GM19238 (cell line): ENCODE measurements around the gene C3orf22.
A peak's percentile ranks its signal among the peaks of the same experiment; 100 is the strongest.
"Not testable (repeated sequence)": the region's sequence is repeated elsewhere in the genome, so short reads cannot be mapped to it uniquely, and the experiment has no call there.

Experiments
- DNase-seq: peaks from one replicate; pipeline ENCODE4 v3.0.0; 2011; ENCODE audit warnings: low spot score; ENCODE audit not compliant: insufficient read length

The C3orf22 gene

DNA sequence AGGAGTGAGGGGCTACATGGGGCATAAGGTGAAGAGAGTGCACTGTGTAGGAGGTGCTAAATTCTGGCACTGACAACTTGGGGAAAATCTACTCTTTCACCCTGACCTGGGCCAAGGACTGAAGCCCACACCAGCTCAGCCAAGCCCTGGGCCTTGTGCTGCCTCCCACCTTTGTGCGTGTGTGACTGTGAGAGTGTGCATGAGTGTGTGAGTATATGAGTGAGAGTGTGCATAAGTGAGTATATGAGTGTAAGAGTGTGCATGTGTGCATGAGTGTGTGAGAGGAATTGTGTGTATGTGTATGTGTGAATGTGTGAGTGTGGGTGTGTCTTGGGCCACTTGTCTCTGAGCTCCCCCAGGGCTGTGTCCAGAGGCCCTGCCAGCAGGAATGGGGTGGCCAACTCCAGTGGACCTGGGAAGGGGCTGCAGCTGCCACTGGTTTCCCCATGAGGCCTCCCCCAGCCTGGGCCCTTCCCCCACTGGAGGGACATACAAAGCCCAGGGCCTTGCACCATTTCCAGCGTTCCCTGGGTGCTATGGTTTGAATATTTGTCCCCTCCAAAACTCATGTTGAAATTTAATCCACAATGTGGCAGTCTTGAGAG, 15.2 kb downstream of the C3orf22 start:
- DNase-seq = no peak

DNA sequence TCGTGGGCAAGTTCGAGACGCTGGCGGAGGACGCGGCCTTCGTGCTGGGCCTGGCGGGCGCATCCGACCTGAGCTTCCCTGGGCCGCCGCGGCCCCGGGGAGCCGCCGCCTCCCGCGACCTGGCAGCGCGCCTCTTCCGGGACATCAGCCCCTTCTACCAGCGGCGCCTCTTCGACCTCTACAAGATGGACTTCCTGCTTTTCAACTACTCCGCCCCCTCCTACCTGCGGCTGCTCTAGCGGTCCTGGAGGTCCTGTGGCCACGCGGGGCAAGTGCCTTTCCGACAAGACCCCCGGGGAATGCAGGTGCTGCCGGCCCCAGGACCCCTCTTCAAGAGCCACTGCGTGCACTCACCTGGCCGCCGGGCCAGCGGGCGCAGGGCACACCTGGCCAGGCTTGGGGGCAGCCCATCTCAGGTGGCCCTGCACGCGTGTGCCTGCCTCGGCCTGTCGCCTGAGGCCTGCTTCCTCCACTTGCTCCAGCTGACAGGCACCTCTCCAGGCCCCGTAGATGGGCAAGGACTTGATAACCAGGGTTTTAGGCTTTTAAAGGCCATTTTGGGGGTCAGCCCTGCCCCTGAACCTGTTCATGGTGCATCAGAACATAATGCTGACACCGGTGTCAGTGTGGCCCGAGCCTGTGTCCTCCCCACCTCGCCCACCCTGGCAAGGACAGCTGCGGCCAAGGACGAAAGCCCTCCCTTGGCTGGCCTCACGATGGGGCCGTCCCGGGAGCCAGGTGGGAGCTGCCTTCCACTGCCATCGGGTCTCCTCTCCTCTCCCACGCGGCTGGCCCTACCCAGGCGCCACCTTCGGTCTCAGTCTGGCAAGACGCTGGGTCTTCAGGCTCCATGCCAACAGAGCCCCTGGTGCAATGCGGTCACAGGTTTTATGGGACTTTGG, 16.1 kb downstream of the C3orf22 start:
- no peak for DNase-seq

DNA sequence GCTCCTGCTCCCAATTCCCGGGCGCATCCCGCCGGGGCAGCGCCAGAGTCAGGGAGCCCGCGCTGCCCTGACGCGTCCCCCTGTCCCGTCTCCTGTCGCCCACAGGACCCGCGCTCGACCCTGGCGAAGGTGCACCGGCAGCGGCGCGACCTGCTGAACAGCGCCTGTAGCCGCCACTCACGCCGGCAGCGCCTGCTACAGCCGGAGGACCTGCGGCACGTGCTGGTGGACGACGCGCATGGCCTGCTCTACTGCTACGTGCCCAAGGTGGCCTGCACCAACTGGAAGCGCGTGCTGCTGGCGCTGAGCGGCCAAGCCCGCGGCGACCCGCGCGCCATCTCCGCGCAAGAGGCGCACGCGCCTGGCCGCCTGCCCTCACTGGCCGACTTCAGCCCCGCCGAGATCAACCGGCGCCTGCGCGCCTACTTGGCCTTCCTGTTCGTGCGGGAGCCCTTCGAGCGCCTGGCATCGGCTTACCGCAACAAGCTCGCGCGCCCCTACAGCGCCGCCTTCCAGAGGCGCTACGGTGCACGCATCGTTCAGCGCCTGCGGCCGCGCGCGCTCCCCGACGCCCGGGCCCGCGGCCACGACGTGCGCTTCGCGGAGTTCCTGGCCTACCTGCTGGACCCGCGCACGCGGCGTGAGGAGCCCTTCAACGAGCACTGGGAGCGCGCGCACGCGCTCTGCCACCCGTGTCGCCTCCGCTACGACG, 16.9 kb downstream of the C3orf22 start:
- DNase-seq = no peak

DNA sequence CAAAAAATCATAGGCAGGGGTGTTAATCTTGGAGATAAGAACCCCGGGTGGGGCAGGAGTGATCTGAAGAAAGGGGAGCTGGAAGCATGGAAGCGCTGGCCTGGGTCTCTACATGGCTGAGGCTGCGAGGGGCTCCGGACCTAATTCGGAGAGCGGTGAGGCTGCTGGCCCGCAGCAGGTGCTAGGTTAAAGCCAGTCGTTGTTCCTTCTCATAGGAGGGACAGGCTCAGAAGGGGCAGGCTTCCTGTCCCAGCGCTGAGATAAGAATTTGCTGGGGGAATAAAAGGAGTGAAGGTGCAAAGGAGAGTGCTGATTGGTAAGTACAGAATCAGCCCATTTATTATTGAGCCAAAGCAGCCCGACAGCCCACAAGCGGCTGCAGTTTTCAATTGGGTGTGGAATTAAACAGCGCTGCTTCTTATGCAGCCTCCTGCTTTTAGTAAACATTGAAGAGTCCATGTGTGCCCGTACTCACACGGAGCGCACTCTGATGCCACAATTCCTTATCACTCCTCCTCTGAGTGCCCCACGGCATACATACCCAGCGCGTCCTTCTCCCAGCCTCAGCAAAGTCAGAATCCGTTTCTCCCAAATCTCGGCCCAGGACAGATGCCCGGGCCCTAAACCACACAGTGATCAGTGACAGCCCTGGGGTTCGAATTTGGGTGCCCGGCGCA, 17.6 kb downstream of the C3orf22 start:
- no peak for DNase-seq

DNA sequence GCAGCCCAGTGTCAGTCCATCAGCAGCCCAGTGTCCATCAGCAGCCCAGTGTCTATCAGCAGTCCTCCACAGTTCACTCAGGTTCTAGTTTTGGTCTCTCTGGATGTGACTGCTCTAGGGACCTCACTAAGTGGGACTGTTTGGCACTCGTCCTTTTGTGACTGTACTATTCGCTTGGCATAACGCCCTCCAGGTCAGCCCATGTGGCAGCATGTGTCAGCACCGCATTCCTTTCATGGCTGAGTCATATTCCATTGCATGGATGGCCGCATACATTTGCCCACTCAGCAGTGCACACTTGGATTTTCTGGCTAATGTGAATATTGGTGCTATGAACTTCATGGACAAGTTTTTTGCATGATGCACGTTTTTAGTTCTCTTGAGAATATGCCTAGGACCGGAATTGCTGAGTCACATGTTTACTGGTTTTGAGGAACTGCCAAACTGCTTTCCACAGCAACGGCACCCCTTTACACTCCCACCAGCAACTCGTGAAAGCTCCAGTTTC, 18.3 kb downstream of the C3orf22 start:
- no peak for DNase-seq

DNA sequence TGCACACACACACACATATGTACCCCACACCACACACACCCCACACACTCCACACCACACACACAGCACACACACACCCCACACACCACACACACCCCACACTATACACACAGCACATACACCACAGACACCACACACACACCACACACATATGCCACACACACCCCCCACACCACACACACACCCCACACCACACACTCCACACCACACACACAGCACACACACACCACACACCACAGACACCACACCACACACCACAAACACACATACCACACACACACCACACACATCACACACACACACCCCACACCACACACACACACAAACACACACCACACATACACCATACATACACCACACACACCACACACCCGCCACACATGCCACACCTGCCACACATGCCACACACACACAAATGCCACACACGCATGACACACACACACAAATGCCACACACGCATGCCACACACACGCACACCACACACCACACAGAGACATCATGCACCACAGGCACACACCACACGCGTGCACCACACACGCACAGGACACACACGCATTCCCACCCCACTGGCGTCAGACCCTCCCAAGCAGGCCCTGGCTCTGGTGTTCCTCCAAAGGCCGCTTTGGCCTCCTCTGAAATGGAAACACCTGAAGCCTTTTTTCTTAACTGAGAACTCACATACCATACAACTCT, 19.0 kb downstream of the C3orf22 start:
- no peak for DNase-seq

DNA sequence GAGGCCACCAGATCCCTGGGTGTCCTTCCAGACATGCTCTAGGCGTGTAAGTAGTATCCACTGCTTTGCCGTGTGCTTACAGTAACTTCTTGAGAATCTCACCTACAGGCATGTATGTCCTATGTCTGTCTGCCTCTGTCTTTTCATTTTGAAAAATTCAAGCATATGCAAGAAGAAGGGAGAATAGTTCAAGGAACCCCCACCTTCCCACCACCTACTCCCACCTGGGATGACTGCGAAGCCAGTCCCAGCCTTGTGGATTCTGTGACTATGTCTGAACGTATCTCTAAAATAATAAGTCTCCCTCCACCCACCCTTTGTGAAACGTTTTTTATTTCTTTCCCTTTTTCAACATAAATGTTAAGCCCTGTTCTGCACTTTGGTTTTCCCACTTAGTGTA, 19.8 kb downstream of the C3orf22 start:
- no peak for DNase-seq

DNA sequence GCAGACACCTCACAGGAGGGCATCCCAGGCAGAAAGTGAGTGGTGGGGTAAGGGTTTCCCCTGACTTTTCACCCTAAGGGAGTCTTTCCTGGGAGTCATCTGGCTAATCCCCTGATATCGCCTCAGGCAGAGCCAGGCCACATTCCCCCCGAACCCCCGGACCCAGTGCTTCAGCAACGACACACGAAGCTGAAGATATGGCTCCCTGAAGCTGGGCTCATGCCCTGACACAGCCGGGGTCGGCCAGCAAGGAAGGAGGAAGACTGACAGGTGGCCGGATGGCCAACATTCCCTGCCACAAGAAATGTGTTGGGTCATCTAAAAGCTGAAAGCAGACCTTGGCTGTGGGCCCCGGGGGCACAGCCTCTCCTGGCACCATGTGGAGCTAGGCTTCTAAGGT, 20.4 kb downstream of the C3orf22 start:
- DNase-seq = no peak

DNA sequence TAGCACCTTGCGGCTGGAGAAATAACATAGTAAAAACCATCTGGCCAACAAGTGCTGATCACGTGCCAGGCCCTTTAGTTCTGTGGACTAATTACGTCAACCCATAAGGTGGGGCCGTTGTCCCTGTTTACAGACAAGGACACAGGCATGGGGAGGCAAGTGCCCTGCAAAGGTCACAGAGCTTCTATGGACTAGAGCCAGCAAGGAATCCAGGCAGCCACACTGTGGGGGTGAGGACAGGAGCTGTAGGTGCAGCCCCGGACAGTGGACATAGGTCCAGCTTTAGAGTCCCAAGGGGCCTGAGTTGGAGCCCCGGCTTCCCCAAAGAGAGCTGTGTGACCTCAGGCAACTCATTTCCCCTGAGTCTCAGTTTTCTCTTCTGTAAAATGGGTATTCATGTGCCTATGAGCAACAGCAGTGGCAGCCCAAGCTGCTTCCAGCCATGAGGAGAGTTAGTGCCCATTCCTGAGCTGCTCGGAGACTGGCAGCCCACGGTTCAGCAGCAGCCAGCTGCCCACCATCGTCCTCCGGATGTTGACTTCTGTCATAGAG, 20.9 kb downstream of the C3orf22 start:
- DNase-seq = no peak

DNA sequence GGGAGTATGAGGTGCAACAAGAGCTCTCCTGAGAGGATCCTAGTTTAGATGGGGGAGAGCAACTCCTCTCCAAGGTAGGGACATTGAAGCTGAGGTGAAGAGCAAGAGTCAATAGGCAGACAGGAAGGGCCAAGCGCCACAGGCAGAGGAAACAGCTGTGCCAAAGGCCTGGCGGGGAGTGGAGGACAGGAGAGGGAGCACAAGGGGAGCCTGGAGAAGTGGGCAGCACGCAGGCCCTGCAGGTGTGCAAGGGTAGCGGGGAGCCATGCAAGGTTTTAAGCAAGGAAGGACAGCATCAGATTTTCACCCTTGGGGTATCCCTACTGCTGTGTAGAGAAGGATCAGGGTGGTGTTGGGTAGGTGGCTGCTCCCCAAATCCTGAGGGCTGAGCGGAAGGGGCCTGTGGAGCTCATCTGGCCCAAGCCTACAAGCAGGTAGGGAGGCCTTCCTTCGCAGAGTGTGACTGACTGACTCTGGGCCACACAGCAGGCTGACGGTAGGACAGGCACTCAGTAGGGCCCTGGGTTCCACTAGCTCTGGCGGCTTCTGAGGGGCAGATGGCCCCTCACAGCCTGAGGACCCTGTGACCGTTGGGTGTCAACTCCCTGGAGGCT, 21.5 kb downstream of the C3orf22 start:
- no peak for DNase-seq

DNA sequence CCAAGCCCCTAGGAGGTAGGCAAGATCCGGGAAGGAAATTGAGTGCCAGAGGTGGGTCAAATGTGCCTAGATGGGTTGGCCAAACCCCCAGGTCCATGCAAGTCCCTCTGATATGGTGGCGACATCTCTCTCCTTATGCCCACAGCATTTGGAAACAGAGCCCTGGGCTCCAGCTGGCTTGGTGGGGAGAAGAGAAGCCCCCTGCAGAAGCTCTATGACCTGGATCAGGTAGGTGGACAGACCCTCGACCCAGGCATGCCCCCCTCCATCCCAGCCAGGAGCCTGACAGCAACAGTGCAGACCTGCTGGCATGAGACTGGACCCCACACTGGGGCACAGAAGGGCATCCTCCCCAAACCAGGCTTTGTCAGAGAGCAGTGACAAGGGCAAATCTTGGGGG, 22.6 kb downstream of the C3orf22 start:
- no peak for DNase-seq

DNA sequence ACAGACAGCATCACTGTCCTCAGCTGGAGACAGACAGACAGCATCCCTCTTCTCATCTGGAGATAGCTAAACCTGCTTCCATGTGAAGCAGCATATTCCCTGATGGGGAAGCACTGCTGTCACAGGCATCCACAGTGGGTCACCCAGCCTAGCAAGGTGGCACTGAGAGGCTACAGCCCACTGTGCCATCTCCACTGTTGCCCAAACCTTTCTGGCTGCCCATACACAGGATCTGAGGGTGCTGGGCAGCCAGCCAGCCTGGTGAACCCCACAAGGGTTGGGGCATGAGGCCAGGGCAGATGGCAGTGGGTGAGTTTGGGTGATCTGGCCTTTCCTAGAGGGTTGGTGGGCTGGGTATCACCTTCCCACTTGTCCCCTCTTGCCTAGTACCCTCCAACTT, 23.1 kb downstream of the C3orf22 start:
- no peak for DNase-seq

DNA sequence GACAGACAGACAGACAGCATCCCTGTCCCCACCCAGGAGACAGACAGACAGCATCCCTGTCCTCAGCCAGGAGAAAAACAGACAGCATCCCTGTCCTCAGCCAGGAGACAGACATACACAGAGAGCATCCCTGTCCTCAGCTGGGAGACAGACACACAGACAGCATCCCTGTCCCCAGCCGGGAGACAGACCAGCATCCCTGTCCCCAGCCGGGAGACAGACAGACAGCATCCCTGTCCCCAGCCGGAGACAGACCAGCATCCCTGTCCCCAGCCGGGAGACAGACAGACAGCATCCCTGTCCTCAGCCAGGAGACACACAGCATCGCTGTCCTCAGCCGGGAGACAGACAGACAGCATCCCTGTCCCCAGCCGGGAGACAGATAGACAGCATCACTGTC, 24.0 kb downstream of the C3orf22 start:
- DNase-seq = not testable (repeated sequence)

DNA sequence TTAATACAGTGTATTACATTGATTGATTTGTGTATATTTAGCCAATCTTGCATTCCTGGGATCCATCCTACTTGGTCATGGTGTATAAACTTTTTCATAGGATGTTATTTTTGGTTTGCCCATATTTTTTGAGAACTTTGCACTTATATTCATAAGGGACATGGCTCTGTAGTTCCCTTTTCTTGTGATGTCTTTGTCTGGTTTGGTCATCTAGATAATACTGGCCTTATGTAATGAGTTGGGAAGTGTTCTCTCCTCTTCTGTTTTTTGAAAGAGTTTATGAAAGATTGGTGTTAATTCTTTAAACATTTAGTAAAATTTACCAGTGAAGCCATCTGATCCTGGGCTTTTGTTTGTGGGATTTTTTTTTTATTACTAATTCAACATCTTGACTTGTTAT, 25.2 kb downstream of the C3orf22 start:
- DNase-seq = no peak

DNA sequence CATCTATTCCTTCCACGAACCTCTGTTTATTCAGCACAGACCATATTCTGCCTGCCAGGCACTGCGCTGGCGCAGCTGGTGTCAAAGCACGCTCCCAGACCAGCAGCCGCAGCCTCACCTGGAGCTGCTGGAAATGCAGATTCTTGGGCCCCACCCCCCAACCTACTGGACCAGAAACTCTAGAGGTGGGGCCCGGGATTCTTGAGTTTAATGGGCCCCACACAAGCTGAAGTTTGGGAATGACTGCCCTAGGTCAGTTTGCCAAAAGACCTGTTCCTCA, 27.7 kb downstream of the C3orf22 start:
- DNase-seq = no peak

DNA sequence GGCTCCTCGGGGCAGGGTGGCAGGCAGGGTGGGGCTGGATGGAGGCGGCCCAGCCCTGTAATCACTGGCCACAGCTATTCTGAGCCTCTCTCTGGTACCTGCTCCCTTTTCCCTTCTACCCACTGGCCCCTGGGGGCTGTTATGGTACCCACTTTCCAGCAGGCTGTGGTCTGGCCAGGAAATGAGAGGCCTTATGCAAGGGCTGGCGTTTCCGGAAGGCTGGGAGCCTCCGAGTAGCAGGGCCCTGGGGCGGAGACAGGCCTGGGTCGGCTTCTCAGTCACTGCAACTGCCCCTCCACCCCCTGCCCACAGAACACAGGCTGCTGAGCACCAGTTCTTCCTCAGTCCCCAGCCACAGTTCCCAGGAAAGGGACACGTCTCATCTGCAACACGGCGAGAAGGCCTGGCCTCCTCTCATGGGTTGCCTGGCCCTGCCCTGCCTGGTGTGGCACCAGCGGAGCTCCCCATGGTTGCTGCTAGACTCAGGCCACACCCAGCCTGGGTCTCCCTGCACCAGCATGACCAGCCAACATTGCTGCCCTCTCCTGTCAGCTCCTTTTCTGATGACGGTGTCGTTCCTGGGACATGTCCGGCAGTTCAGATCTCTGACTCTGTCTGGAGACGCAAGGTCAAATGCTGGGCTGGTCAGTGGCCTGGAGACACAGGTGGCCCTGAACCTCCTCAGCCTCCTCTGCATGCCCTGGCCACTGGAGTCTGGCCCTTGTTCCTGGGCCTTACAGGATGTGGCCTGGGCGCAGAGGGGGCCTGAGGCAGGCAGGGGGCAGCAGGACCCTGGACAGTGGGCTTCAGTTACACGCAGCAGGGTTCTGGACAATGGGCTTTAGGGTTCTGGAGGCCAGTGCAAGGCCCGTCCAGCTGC, 28.3 kb downstream of the C3orf22 start:
- DNase-seq = peak; percentile 30

DNA sequence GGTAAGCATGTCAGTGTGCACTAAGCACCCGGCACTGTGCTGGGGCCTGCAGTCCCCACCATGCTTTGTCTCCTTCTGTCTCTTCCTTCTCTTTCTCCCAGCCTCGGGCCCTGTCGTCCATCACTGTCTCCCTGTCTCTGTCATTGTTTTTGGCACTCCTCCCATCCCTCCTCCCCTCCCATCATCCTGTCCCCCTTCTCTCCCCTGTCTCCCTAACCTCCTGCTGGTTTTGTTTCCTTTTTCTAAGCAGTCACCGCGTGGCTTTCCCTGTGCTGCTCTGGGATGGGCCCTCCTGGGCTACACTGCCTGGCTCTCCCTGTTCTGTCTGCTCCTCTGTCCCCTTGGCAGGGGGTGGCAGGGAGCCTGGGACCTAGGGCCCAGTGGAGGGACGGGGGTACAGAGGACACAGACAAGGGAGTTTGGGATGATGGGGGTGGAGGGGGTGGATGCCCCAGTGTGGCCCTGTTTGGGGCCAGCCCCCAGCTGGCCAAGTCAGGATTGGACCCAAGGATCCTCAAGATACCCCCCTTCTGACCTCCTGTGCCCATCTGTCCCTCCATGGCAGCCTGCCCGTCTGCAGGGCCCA, 29.1 kb downstream of the C3orf22 start:
- DNase-seq = no peak

DNA sequence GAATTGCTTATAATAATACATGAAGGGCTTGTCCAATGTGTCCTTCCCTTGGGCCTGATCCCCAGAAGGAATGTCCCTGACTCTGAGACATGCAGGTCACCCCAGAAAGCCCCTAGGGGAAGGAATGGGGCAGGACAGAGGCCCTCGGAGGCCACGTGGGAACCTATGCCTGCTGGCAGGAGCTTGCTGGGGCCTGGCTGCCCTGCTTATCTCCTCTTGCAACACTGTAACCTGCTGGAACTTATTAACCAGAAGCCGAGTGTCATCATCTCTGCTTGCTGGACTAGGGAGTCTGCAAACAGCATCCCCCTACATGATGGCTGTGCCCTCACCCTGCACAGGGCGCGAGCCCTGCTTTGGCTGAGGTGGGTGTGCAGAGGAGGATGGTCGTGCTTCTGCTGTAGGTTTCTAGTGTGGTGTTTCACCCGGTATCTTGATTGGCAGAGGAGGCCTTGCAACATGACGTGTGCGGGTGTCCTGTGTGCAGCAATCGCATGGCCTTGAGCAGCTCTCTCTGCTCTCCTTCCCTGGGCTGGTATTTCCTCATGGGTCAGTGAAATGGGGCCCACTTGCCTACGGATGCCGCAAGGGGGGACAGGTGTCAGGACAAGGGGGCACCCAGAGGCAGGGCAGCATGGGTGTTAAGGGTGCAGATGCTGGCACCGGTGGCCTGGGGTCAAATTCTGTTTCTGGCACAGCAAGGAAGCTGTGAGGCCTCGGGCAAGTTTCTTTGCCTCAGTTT, 29.8 kb downstream of the C3orf22 start:
- DNase-seq = no peak
